Measurements from ENCODE around the gene NR3C2. TPM values are rescaled to one million over a fixed set of nuclear protein-coding genes. Genes with fewer than 3 reads are reported as not detected.

NR3C2 gene
- total RNA-seq, 1 experiment from 2014 or later: 0.91 TPM

GRCh38 chr4:148060264-148061140, 381.7 kb downstream of the NR3C2 start:
- in situ Hi-C loops (cut with HindIII; ENCODE audit: low pct_unique_long_range_greater_than_20kb, low sequenced_read_pairs): no loop called here

GRCh38 chr4:148059617-148060180, 382.5 kb downstream of the NR3C2 start:
- no peak for DNase-seq (ENCODE audit: low read depth)
- in situ Hi-C loops (cut with HindIII; ENCODE audit: low pct_unique_long_range_greater_than_20kb, low sequenced_read_pairs): no loop called here

More at GRCh38 chr4:148060264-148061140, 381.7 kb downstream of the NR3C2 start:
- no peak for DNase-seq (ENCODE audit: low read depth)

GRCh38 chr4:148057984-148058859, 384.0 kb downstream of the NR3C2 start:
- no peak for DNase-seq (ENCODE audit: low read depth)
- in situ Hi-C loops (cut with HindIII; ENCODE audit: low pct_unique_long_range_greater_than_20kb, low sequenced_read_pairs): no loop called here

- in situ Hi-C loops (cut with HindIII; ENCODE audit: low pct_unique_long_range_greater_than_20kb, low sequenced_read_pairs): no loop called here
- DNase-seq (ENCODE audit: low read depth): no peak
Measured at GRCh38 chr4:148057516-148057915, 384.7 kb downstream of the NR3C2 start.

GRCh38 chr4:148056879-148057278, 385.3 kb downstream of the NR3C2 start:
- in situ Hi-C loops (cut with HindIII; ENCODE audit: low pct_unique_long_range_greater_than_20kb, low sequenced_read_pairs): no loop called here

GRCh38 chr4:148055844-148056243, 386.4 kb downstream of the NR3C2 start:
- DNase-seq (ENCODE audit: low read depth): no peak
- in situ Hi-C loops (cut with HindIII; ENCODE audit: low pct_unique_long_range_greater_than_20kb, low sequenced_read_pairs): no loop called here

More at GRCh38 chr4:148056879-148057278, 385.3 kb downstream of the NR3C2 start:
- DNase-seq (ENCODE audit: low read depth): peak; percentile 50

DNA sequence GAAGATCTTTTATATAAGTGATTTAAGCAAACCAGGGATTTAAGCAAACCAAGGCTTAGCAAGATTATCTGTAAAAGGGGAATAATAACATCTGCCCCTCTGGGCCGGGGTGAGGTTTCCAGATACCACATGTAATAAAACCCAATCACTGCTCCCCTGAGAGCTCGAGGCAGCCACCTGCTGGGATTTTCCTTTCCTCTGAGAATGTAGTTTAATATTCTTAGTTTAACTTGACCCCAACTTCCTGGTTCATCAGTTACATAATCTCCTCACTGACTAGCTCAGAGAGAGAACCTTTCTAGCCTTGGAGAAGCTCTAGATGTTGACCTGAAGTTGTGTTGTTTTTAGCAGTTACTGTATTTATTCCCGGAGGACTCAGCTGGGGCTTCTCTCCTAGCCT, 387.9 kb downstream of the NR3C2 start:
- peak; percentile 33 for DNase-seq (ENCODE audit: low read depth)
- in situ Hi-C loops (cut with HindIII; ENCODE audit: low pct_unique_long_range_greater_than_20kb, low sequenced_read_pairs): no loop called here

DNA sequence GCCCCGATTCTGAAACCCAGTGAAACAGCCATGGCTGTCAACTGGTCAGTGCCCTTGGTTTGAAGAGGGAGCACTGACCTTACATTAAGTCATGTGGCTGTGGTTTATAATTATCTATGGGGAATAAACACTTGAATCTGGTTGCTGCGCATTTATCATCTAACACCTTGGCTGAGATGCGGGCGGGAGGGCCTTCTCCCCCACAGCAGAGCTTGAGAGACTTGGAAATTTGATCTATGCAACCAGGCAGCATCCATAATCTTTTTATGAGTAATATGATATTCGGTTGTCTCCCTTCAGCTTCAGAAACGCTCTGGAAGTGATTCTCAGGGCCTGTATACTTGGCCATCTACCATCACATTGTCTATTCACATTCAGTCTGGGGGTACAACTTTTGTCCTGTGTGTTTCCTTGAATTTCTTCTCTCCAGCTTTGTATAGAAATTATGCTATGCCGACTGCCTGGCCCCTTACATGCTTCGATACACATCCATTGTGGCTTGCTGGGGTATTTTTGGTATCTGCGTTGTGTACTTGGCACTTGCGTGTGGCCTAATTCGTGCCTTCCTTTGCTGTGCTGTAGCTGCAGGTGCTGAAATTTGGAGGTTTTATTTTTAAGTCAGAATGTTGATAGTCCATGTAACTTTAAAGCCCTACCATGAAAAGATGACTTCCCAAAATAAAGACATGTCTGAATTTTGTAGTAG, 388.8 kb downstream of the NR3C2 start:
- no peak for DNase-seq (ENCODE audit: low read depth)
- in situ Hi-C loops (cut with HindIII; ENCODE audit: low pct_unique_long_range_greater_than_20kb, low sequenced_read_pairs): no loop called here

- DNase-seq (ENCODE audit: low read depth): no peak
Measured at GRCh38 chr4:148052448-148052847, 389.8 kb downstream of the NR3C2 start.

GRCh38 chr4:148051403-148051802, 390.8 kb downstream of the NR3C2 start:
- in situ Hi-C loops (cut with HindIII; ENCODE audit: low pct_unique_long_range_greater_than_20kb, low sequenced_read_pairs): no loop called here
- no peak for DNase-seq (ENCODE audit: low read depth)

More at GRCh38 chr4:148052448-148052847, 389.8 kb downstream of the NR3C2 start:
- in situ Hi-C loops (cut with HindIII; ENCODE audit: low pct_unique_long_range_greater_than_20kb, low sequenced_read_pairs): no loop called here

- in situ Hi-C loops (cut with HindIII; ENCODE audit: low pct_unique_long_range_greater_than_20kb, low sequenced_read_pairs): no loop called here
- no peak for DNase-seq (ENCODE audit: low read depth)
Measured at GRCh38 chr4:148048598-148048997, 393.6 kb downstream of the NR3C2 start.

DNA sequence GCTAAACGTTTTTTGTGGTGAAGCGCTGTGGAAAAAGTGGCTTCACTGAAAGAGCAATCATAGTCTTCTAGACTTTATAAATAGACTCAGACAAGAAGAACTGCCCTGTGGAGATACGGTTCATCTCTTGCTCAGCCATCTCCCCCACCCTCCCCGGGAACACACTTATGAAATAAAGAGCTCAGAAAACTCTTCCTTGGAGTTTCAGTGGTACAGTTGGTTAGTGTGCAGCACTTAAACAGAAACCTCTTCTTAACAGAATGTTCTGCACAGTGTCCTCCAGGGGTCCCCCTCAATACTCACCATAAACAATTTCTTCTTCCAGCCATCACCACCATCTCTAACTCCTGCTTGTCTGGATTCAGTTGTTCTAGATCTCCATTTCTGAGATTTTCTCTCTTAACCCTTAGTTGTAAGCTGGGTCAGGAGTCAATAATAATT, 397.3 kb downstream of the NR3C2 start:
- DNase-seq (ENCODE audit: low read depth): no peak
- in situ Hi-C loops (cut with HindIII; ENCODE audit: low pct_unique_long_range_greater_than_20kb, low sequenced_read_pairs): no loop called here

- no peak for DNase-seq (ENCODE audit: low read depth)
- in situ Hi-C loops (cut with HindIII; ENCODE audit: low pct_unique_long_range_greater_than_20kb, low sequenced_read_pairs): no loop called here
Measured at GRCh38 chr4:148044089-148044911, 397.9 kb downstream of the NR3C2 start.

- in situ Hi-C loops (cut with HindIII; ENCODE audit: low pct_unique_long_range_greater_than_20kb, low sequenced_read_pairs): no loop called here
- DNase-seq (ENCODE audit: low read depth): no peak
Measured at GRCh38 chr4:148041606-148042329, 400.4 kb downstream of the NR3C2 start.

GRCh38 chr4:148034813-148035212, 407.4 kb downstream of the NR3C2 start:
- in situ Hi-C loops (cut with HindIII; ENCODE audit: low pct_unique_long_range_greater_than_20kb, low sequenced_read_pairs): no loop called here
- DNase-seq (ENCODE audit: low read depth): no peak

DNA sequence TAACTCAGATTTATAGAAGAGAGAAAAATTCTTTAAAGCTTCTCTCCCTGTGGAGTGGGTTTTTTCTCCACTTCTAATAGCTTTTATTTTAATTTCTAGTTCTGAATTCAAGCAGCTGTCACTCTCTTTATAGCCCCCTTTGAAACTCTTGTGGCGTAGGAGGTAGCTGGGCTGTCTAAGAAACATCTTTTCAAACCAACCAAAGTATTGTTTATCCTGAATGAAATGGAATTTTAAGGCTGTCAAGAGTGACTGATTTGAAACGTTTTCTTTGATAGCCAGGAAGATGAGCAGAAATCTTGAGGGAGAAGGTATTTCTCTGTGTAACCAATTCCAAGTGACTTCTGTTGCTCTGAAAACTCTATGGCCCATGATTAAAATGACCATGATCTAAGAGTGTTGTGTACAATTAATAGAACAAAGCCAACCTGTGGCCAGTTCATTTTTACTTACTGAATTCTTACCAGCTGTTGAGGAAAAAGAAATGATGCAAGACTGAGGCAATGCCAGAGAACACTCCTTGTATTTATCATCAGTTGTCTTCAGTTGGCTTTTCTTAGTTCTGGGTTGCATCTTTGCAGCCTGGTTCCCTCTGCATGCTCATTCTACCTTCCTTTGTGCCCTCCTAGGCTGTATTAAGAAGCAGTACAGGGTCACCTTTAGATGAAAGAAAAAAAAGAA, 411.9 kb downstream of the NR3C2 start:
- in situ Hi-C loops (cut with HindIII; ENCODE audit: low pct_unique_long_range_greater_than_20kb, low sequenced_read_pairs): no loop called here
- no peak for DNase-seq (ENCODE audit: low read depth)

All from Caki2 (cell line).